ENCODE results near the gene LAMTOR4.

GRCh38 chr7:100128637-100128963, 20.1 kb upstream of the LAMTOR4 start:
- TF ChIP-seq, protein P1, sequence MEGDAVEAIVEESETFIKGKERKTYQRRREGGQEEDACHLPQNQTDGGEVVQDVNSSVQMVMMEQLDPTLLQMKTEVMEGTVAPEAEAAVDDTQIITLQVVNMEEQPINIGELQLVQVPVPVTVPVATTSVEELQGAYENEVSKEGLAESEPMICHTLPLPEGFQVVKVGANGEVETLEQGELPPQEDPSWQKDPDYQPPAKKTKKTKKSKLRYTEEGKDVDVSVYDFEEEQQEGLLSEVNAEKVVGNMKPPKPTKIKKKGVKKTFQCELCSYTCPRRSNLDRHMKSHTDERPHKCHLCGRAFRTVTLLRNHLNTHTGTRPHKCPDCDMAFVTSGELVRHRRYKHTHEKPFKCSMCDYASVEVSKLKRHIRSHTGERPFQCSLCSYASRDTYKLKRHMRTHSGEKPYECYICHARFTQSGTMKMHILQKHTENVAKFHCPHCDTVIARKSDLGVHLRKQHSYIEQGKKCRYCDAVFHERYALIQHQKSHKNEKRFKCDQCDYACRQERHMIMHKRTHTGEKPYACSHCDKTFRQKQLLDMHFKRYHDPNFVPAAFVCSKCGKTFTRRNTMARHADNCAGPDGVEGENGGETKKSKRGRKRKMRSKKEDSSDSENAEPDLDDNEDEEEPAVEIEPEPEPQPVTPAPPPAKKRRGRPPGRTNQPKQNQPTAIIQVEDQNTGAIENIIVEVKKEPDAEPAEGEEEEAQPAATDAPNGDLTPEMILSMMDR (IDR thresholded peaks at IDR 0.05; ENCODE audit: insufficient read depth, low read length): no peak
- TF ChIP-seq POLR2AphosphoS5 (IDR thresholded peaks at IDR 0.05; ENCODE audit: low read depth) (no peak), REST (IDR thresholded peaks at IDR 0.05; ENCODE audit: insufficient replicate concordance, low read depth) (no peak)

All from HL-60 (cell line).